ENCODE results near the gene AVEN. TPM values are rescaled to one million over a fixed set of nuclear protein-coding genes. Genes with fewer than 3 reads are reported as not detected.

Gene AVEN
- total RNA-seq, 1 donor from 2014 or later: 24.4 TPM

DNA sequence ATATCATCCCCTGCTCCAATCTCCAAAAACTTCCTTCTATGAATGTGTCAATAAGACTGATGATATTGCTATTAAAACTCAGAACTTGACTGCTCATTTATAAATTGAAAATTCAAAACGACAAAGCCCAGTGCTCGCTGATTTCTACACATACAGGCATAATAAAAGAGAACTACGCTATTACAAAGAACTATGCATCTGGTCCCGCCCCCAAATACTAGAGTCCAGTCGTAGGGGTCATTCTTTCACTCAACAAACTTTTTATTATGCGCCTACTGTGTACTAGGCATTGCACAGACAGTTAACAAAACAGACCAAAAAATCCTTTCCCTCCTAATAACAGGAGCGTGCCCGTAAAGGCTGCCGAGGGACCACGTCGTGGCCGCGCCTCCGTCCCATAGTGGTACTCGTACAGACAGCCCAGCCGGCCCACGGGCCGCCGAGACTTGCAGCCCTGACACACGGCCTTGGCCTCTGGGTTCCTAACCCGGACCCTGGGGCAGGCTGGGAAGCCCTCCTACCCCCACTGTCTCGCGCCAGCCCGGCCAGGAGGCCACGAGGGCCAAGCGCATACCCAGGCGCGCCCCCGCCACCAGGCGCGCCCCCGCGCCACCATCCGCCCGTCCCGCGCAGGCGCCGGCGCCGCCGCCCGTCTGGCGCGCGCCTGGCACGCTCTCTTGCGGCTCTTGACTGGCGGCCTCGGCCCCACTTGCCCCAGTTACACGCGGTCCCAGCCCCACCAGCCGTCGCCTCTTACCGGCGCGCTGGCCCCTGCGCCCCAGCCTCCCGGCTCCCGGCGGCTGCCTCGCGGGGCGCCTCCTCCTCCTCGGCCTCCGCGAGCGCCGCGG is 757 bp downstream of the AVEN start:
- TF ChIP-seq, protein P1, sequence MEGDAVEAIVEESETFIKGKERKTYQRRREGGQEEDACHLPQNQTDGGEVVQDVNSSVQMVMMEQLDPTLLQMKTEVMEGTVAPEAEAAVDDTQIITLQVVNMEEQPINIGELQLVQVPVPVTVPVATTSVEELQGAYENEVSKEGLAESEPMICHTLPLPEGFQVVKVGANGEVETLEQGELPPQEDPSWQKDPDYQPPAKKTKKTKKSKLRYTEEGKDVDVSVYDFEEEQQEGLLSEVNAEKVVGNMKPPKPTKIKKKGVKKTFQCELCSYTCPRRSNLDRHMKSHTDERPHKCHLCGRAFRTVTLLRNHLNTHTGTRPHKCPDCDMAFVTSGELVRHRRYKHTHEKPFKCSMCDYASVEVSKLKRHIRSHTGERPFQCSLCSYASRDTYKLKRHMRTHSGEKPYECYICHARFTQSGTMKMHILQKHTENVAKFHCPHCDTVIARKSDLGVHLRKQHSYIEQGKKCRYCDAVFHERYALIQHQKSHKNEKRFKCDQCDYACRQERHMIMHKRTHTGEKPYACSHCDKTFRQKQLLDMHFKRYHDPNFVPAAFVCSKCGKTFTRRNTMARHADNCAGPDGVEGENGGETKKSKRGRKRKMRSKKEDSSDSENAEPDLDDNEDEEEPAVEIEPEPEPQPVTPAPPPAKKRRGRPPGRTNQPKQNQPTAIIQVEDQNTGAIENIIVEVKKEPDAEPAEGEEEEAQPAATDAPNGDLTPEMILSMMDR (IDR thresholded peaks at IDR 0.05; ENCODE audit: insufficient read depth, low read length, poor library complexity, severe bottlenecking): no peak
- Histone ChIP-seq H3K36me3 (ENCODE audit: control insufficient read depth, insufficient read depth, low read length) (no peaks in the 10 kb centered on the region), H3K27me3 (ENCODE audit: control insufficient read depth, insufficient read depth, low read length) (no peaks in the 10 kb centered on the region), H3K4me3 (ENCODE audit: low read depth, low read length) (peak overlapping the region; percentile 99)
- no peak for DNase-seq (ENCODE audit: low read depth)

DNA sequence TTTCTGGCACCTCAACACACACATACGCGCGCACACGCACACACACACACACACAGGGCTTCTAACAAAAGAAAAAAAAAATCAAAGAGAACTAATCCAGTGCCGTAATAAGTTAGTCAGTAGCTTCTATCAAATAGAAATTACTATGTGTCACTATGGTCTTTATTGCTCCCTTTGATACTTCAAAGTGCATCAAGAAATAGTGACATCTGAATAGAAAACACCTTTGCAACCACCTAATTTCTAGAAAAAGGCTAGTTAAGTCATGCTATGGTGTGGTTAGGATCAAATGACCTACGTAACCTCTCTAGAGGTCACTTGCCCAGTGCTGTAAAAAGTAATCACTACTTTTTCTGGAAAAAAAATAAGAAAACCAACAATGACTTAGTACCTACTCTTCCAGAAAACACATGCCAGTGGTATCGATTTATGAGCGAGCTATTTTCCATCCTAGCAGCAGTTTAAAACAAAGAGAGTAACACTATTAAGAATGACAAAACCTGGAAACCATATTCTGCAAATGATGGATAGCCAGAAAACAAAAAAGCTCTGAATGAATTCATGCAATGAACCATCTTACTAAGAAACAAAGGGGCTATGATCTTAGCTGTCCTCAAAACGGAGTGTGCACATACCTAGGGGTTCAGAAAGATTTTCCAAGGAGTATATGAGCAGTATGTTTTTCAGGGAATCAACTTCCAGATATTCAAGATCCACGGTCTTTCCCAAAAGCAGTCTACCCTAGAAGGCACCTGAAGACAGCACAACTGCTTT is 6.8 kb downstream of the AVEN start:
- TF ChIP-seq, protein P1 (IDR thresholded peaks at IDR 0.05; ENCODE audit: insufficient read depth, low read length, poor library complexity, severe bottlenecking): no peak
- no peak for DNase-seq (ENCODE audit: low read depth)
- Histone ChIP-seq H3K27me3 (ENCODE audit: control insufficient read depth, insufficient read depth, low read length) (no peaks in the 10 kb centered on the region), H3K36me3 (ENCODE audit: control insufficient read depth, insufficient read depth, low read length) (no peaks in the 10 kb centered on the region), H3K4me3 (ENCODE audit: low read depth, low read length) (no peak overlapping the region)

DNA sequence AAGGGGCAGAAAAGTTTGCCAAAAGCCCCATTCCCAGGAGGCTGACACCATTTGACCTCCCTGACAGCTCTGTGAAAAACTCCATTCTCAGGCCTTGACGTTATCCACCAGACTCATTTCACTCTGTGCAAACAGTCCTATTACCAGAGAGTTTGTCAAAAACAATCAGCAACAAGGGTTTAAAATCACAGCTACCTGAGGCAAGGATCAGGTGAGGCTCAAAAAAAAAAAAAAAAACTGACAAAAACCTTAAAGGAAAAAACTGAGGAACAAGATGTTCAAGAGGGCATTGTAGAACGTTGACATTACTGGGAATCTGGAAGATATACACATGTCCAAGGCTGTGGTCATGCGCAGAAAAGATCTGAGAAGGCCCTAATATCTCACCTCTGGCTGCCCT is 11.4 kb downstream of the AVEN start:
- H3K36me3 ChIP-seq (ENCODE audit: control insufficient read depth, insufficient read depth, low read length): no peaks in the 10 kb centered on the region
- no peak for DNase-seq (ENCODE audit: low read depth)
- TF ChIP-seq, protein P1 (IDR thresholded peaks at IDR 0.05; ENCODE audit: insufficient read depth, low read length, poor library complexity, severe bottlenecking): no peak
- no peaks in the 10 kb centered on the region for H3K27me3 ChIP-seq (ENCODE audit: control insufficient read depth, insufficient read depth, low read length)
- no peak overlapping the region for H3K4me3 ChIP-seq (ENCODE audit: low read depth, low read length)

DNA sequence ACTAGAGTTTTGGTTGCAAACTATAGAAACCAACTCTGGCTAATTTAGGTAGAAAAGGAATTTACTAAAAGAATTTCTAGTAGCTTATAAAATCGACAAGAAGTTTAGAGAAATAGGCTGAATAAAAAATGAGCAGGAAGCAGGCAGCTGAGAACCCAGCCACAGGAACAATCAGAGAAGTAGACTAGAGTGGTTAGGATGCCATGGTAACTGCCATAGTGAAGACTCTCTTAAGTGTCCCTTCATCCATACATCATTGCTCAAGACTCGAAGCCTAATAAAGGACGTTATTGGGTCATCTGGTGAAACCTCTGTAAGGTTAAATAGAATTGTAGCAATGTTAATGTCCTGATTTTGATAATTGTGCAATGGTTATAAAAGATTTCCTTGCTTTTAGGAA is 13.8 kb downstream of the AVEN start:
- DNase-seq (ENCODE audit: low read depth): no peak
- TF ChIP-seq, protein P1 (IDR thresholded peaks at IDR 0.05; ENCODE audit: insufficient read depth, low read length, poor library complexity, severe bottlenecking): no peak

DNA sequence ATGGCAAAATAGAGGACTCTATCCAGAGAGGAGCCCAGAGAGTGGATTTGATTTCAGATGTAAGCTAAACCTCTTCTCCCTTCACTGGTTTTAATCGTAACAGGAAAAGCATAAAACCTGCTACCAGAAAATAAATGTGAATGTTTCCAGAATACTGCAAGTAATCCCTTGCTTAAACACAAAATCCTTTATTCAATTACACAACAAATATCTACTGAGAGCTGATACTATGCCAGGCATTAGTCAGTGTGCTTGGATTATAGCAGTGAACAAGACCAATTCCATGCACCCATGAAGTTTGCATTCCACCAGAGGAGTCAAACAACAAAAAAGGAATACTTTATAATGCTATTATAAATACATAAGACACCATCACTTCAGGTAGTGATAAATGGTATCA is 15.1 kb downstream of the AVEN start:
- TF ChIP-seq, protein P1 (IDR thresholded peaks at IDR 0.05; ENCODE audit: insufficient read depth, low read length, poor library complexity, severe bottlenecking): no peak
- no peak overlapping the region for H3K4me3 ChIP-seq (ENCODE audit: low read depth, low read length)
- no peak for DNase-seq (ENCODE audit: low read depth)
- no peaks in the 10 kb centered on the region for H3K36me3 ChIP-seq (ENCODE audit: control insufficient read depth, insufficient read depth, low read length)
- H3K27me3 ChIP-seq (ENCODE audit: control insufficient read depth, insufficient read depth, low read length): no peaks in the 10 kb centered on the region

More for the DNA sequence above, 13.8 kb downstream of the AVEN start:
- no peaks in the 10 kb centered on the region for H3K27me3 ChIP-seq (ENCODE audit: control insufficient read depth, insufficient read depth, low read length)
- H3K4me3 ChIP-seq (ENCODE audit: low read depth, low read length): no peak overlapping the region
- H3K36me3 ChIP-seq (ENCODE audit: control insufficient read depth, insufficient read depth, low read length): no peaks in the 10 kb centered on the region

Measured in kidney epithelial cell (primary cell).